HG02763 (cell line): ENCODE measurements around the gene CXCR3.
"Not testable (repeated sequence)": the region's sequence is repeated elsewhere in the genome, so short reads cannot be mapped to it uniquely, and the experiment has no call there.

Source experiments
- ATAC-seq: cut with Tn5 transposase; IDR thresholded peaks from one replicate; pipeline ENCODE4 v1.9.1; 2021; ENCODE audit warnings: mild to moderate bottlenecking, moderate library complexity; ENCODE audit not compliant: unreplicated experiment

Gene CXCR3

GRCh38 chrX:71618303-71618721 lies at the start of gene CXCR3:
TSS of gene CXCR3 (minus strand) at chrX:71618511. CDS start at chrX:71618449, 62 bp downstream.
- ATAC-seq: peak; percentile 58

GRCh38 chrX:71667328-71668247 lies 49.3 kb upstream of the CXCR3 start, which contains the start of gene LOC101059915:
TSS of gene LOC101059915 (plus strand) at chrX:71667546.
- no peak for ATAC-seq

DNA sequence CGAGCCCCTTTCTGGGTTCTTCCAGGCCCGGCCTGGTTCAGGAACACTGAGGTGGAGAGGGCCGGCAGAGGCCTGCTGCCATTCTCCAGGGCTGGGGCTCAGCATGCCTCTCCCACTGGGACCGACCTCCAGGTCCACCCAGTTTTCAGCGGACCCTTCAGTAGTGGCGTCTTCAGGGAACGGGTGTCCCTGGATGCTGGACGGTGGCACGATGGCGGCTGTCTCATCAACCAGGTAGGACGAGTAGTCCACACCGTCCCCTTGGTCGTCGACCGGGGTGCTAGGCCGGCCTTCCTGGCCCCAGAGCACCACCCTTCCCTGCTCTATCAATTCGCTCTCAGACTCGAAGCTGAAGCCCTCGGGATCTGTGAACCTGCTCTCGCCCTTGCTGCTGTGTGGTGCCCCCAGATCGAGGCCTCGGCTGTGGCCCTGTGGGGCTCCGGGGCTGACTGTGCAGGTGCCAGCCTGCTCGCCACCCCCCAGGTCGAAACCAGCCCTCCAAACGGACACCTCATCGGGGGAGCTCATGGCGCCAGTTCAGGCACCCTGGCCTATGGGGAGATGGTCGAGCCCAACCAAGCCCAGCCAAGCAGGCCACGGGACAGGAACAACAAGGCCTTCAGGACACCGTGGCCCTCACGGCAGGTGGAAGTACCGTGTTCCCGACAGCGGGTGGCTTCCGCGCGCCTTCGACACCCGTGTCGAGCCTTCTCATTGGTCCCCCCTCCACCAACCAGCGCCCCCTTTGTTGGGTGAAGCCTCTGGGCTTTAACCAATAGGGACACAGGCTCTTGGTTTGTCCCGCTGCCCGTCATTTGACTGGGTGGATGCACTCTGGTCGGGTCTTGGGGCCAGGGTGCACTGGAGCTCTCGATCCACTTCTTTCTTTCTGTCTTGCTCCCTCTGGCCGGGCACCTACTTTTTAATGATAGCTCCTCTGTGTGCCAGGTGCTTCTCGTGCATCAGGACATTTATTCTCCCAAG lies 48.2 kb upstream of the CXCR3 start:
- ATAC-seq: no peak

- ATAC-seq: no peak
Measured at GRCh38 chrX:71665747-71666146, 47.4 kb upstream of the CXCR3 start.

- no peak for ATAC-seq
Measured at GRCh38 chrX:71664889-71665491, 46.7 kb upstream of the CXCR3 start.

DNA sequence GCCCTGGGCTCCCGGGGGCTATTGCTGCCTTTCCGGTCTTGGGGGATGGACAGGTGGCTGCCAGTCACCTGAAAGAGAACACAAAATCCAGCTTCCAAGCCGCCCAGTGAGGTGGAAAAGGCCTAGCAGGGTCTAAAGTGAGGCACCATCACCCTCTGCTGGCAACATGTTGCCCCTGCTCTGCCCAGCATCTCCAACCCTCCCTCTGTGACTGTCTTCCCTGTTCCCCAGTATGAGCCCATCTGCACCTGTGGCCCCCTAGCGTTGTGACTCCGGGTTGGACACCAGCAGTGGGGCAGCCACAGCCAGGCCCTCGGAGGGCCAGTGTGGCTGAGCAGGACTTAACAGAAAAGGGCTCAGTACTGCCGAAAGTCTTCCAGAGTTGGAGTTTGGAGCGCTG lies 45.9 kb upstream of the CXCR3 start:
- not testable (repeated sequence) for ATAC-seq

GRCh38 chrX:71663238-71663637 lies 44.9 kb upstream of the CXCR3 start:
- not testable (repeated sequence) for ATAC-seq

DNA sequence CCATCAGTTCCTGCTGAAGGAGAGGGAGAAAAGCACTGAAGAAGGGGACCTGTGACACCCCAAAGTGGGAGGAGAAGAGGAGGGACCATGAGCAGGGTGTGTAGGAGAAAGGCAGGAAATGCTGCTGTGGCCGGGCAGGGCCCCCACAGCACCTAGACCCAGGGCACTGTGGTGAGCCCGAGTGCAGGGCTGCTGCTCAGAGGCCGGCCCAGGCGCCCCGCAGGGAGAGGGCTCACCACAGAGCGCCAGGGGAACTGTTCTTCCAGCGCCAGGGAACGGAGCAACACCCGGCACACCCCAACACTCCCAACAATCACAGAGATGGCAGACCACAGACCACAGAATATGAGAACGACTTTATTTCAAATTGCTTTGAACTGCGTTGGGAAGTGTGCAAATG lies 44.3 kb upstream of the CXCR3 start:
- ATAC-seq: not testable (repeated sequence)

DNA sequence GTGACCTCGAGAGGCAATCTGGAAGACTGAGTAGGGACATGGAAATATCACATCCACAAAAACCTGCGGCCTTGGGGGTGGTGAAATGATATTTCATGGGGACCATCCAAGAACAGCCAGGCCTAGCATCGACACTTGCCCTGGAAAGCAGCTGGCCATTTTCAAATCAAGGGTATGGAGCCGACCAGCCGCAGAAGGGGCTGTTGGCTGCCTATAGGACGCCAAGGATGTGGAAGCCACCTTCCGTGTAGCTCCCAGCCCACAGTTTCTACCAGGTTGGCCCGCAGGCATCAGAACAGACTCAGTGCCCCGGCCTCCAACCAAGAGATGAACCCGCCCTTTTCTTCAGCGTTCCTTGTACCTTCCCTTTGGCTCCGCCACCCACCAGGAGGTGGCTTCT lies 43.6 kb upstream of the CXCR3 start:
- ATAC-seq: no peak

DNA sequence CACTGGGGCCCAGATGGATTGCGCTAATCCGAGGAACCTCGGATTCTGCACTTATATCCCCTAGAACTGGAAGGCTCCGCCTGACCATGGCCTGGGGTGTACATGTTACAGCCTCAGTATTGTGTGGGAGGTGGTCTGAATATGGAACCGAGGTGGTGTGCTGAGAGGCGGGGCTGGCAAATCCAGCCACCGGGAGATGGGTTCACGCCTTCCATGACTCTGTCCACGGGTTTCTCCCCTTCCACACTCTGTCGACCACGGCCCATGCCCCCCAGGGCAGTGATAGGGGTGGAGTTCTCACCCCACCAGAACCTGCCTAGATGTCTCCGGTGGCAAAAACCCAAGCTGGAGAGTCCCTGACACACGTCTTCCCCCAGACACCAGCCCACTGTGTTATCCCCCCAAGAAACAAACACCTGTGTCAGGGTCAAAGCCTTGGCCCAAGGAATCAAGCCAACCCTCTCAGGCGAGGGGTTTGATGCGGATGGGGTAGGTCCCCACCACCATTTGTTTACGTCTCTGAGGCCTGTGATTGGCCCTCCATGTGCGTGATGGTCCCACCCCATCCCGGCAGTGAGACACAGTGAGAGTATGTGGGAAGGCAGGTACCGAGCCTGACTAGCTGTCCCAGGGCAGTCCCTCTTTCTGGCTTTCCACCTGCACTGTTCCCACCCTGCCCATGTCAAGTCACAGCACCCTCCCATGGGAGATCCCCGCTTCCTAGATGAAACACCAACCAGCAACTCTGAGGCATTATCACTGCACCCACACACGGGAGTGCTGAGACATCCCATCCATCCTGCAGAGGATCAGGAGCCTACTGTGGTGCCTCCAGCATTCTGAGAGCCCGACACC lies 42.5 kb upstream of the CXCR3 start:
- no peak for ATAC-seq

GRCh38 chrX:71659959-71660358 lies 41.6 kb upstream of the CXCR3 start:
- ATAC-seq: no peak

DNA sequence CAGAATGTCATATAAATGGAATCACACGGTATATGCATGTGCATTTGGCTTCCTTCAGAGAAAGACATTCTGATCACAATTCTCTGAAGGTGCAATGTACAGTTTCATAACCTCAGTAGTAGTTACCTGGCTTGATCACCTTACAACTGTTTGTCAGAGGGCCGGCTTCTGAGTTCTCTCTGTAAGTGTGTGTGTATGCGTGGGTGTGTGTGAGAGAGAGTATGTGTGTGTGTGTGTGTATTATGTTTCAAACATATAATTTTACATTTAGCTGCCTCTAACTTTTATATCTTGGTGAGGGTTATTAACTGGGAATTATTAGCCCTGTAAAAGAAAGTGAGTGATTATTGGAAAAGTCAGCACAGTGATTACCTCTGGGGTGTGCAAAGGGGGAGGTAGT lies 41.0 kb upstream of the CXCR3 start:
- ATAC-seq: no peak

DNA sequence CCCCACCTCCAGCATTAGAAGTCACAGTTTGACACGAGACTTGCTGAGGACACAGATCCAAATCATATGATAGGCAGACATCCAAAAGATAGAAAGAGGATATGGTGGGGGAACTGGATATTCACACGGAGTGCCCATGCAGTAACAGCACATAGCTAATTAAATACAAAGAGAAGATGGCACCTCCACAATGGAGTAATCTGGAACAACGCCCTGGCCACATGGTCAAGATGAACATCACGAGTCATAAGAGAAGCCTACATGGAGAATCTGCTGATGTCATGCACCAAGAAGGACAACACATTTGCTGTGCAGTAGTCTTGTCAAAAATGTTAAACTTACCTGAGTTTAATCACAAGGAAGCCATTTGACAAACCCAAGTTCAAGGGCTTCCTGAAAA lies 39.0 kb upstream of the CXCR3 start:
- no peak for ATAC-seq

- no peak for ATAC-seq
Measured at GRCh38 chrX:71653344-71653743, 35.0 kb upstream of the CXCR3 start.

GRCh38 chrX:71652405-71652804 lies 34.1 kb upstream of the CXCR3 start:
- no peak for ATAC-seq

DNA sequence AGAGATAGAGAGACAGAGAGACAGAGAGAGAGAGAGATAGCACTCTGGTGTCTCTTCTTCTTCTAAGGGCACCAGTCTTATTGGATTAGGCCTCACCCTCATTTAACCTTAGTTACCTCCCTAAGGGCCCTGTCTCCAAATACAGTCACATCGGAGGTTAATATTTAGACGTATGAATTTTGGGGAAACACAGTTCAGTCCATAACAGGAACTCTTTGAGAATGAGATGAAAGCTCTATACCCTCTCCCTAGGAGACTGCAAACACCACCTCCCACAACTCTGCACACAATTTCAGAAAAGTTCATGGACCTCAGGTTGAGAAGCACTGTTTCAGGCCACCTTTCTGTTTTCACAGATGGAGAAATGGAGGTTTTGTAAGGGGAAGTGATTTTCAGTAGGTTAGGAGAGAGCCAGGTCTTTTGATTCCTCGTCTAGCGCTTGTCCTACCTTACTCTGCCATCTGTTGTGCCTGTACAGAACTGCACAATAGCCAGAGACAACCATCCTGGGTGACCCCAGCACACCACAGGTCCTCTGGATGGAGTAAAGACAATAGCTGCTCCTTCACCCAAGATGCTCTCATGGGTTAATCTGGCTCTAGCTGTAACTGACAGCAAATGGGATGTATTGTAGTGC lies 32.1 kb upstream of the CXCR3 start:
- ATAC-seq: peak; percentile 79

DNA sequence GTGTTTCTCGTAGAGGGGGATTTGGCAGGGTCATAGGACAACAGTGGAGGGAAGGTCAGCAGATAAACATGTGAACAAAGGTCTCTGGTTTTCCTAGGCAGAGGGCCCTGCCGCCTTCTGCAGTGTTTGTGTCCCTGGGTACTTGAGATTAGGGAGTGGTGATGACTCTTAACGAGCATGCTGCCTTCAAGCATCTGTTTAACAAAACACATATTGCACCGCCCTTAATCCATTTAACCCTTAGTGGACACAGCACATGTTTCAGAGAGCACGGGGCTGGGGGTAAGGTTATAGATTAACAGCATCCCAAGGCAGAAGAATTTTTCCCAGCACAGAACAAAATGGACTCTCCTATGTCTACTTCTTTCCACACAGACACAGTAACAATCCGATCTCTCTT lies 26.1 kb upstream of the CXCR3 start:
- not testable (repeated sequence) for ATAC-seq

- no peak for ATAC-seq
Measured at GRCh38 chrX:71640002-71640401, 21.7 kb upstream of the CXCR3 start.

DNA sequence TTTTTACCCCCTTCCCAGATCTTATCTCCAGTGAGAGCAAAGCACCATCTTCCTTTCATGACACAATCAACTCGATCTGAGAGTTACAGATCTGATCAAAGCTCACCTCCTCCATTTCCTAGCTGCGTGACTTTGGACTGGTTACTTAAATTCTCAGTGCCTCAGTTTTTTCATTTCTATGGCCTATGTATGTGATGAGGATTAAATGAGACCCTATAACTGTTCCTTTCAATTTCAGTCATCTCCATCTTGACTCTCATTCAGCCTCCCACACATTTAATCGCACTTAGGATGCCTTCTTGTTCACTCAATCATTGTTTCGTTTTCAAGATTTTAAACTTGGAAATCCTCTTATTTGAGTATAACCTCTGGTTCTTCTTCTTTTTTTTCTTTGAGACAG lies 20.1 kb upstream of the CXCR3 start:
- no peak for ATAC-seq

- no peak for ATAC-seq
Measured at GRCh38 chrX:71637848-71638247, 19.5 kb upstream of the CXCR3 start.
